GM12878 (cell line): ENCODE results near the gene OSBPL10. TPM values are rescaled to one million over a fixed set of nuclear protein-coding genes. Genes with fewer than 3 reads are reported as not detected.

Experiments used
- ATAC-seq: fragments of 200-7000 bp; cut with Tn5 transposase; 3 replicates; pipeline ENCODE4 v1.9.1; 2020; ENCODE audit warnings: mild to moderate bottlenecking, moderate library complexity
- BruUV-seq: library from RNA; stranded (reverse); fragments of 400-500 nt; replicated peaks from 2 replicates; lab custom pipeline; 2021; lab: Mats Ljungman, UMichigan
- CTCF ChIA-PET: fragments of 300-600 bp; sonication (Branson Sonifier 250); formaldehyde crosslinking; extraction: SDS; loops from one replicate; lab custom pipeline; 2021; ENCODE audit warnings: inconsistent platforms; lab: Yijun Ruan, JAX
- POLR2A ChIA-PET: fragments of 350-600 bp; formaldehyde crosslinking; extraction: SDS; loops from one replicate; lab custom pipeline; 2021; ENCODE audit warnings: inconsistent platforms; lab: Charles Lee
- RAD21 ChIA-PET: fragments of 300-600 bp; sonication (Branson Sonifier 250); formaldehyde crosslinking; loops from one replicate; lab custom pipeline; 2023; ENCODE audit warnings: antibody characterized with exemption; ENCODE audit not compliant: unreplicated experiment; lab: Charles Lee
- SMC1A ChIA-PET: fragments of 300-600 bp; sonication (Branson Sonifier 250); formaldehyde crosslinking; loops from one replicate; lab custom pipeline; 2023; ENCODE audit not compliant: unreplicated experiment, uncharacterized antibody; lab: Charles Lee
- DNase-seq: peaks from one replicate; pipeline ENCODE4 v3.0.0-alpha.2; 2011; ENCODE audit warnings: low read depth, low spot score
- FAIRE-seq: peaks from 3 replicates; lab custom pipeline; 2011; peaks lifted over from hg19 to GRCh38; lab: Jason Lieb, UNC
- H2AFZ ChIP-seq: 2 replicates; pipeline ENCODE4 v1.6.0; 2011; ENCODE audit warnings: low read depth, low read length, control low read depth; ENCODE audit not compliant: control insufficient read depth
- H3K27ac ChIP-seq: 2 replicates; pipeline ENCODE4 v1.5.1; 2011; ENCODE audit warnings: control low read depth; ENCODE audit not compliant: control insufficient read depth, insufficient read depth
- H3K27me3 ChIP-seq, 2 experiments: replicated peaks in 1 of 2; 2 replicates each; pipeline versions ENCODE4 v1.6.0 to v1.6.1; 2011; ENCODE audit warnings: low read length in 1 of 2; ENCODE audit not compliant: control insufficient read depth in 2 of 2, insufficient read depth in 2 of 2
- H3K36me3 ChIP-seq, 2 experiments: 2 replicates each; pipeline ENCODE4 v1.5.1; 2011; ENCODE audit warnings: low read length in 1 of 2; ENCODE audit not compliant: control insufficient read depth in 2 of 2, insufficient read depth in 2 of 2
- H3K4me1 ChIP-seq: 2 replicates; pipeline ENCODE4 v1.6.1; 2011; ENCODE audit warnings: mild to moderate bottlenecking, low read length, moderate library complexity, mixed read lengths; ENCODE audit not compliant: control insufficient read depth, insufficient read depth
- H3K4me2 ChIP-seq: 2 replicates; pipeline ENCODE4 v1.6.0; 2011; ENCODE audit warnings: control low read depth; ENCODE audit not compliant: control insufficient read depth, insufficient read depth
- H3K4me3 ChIP-seq: fragments of 200-600 bp; sonication (generic); 2 replicates; pipeline ENCODE4 v1.5.1; 2016
- H3K79me2 ChIP-seq: 2 replicates; pipeline ENCODE4 v1.6.0; 2011; ENCODE audit warnings: low read length; ENCODE audit not compliant: control insufficient read depth, insufficient read depth
- H3K9ac ChIP-seq: 2 replicates; pipeline ENCODE4 v1.8.0; 2011; ENCODE audit warnings: low read length, control low read depth, mixed read lengths; ENCODE audit not compliant: control insufficient read depth, insufficient read depth
- H3K9me3 ChIP-seq: replicated peaks from 3 replicates; pipeline ENCODE4 v1.5.1; 2011; ENCODE audit warnings: mild to moderate bottlenecking, low read length; ENCODE audit not compliant: control insufficient read depth, insufficient read depth
- H4K20me1 ChIP-seq: 2 replicates; pipeline ENCODE4 v1.6.0; 2011; ENCODE audit not compliant: control insufficient read depth, insufficient read depth
- DPF2 ChIP-seq: fragments of 450-650 bp; IDR thresholded peaks from 2 replicates; pipeline ENCODE4 v1.6.1; 2017; ENCODE audit warnings: mild to moderate bottlenecking
- EP300 ChIP-seq, 2 experiments: fragments of 150-350 bp in 1 of 2; IDR thresholded peaks; 2 replicates each; pipeline ENCODE4 v1.6.1; 2011 to 2012; ENCODE audit warnings: low read depth in 2 of 2, low read length in 2 of 2, borderline replicate concordance in 1 of 2, improper control_type of control experiment in 1 of 2, inconsistent platforms in 1 of 2; ENCODE audit not compliant: control insufficient read depth in 1 of 2
- HDAC2 ChIP-seq: fragments of 200-600 bp; sonication (generic); IDR thresholded peaks from 2 replicates; pipeline ENCODE4 v1.6.1; 2017
- KAT2A ChIP-seq: conservative IDR thresholded peaks from 2 replicates; pipeline ENCODE4 v1.6.1; 2011; ENCODE audit warnings: low read depth, low read length; ENCODE audit not compliant: control insufficient read depth
- NFXL1 ChIP-seq: fragments of 450-650 bp; IDR thresholded peaks from 2 replicates; pipeline ENCODE4 v1.6.1; 2017; ENCODE audit warnings: antibody characterized with exemption, mild to moderate bottlenecking, borderline replicate concordance
- NR2C1 ChIP-seq: fragments of 450-650 bp; IDR thresholded peaks from 2 replicates; pipeline ENCODE4 v1.6.1; 2017; ENCODE audit warnings: antibody characterized with exemption, mild to moderate bottlenecking, moderate library complexity
- PAX8 ChIP-seq: fragments of 450-650 bp; IDR thresholded peaks from 2 replicates; pipeline ENCODE4 v1.6.1; 2017; ENCODE audit warnings: mild to moderate bottlenecking, moderate library complexity
- SIN3A ChIP-seq: IDR thresholded peaks from 2 replicates; pipeline ENCODE4 v1.6.1; 2012; ENCODE audit warnings: low read depth, low read length, improper control_type of control experiment
- STAT1 ChIP-seq: fragments of 450-650 bp; conservative IDR thresholded peaks from 2 replicates; pipeline ENCODE4 v1.6.1; 2014; ENCODE audit warnings: antibody characterized with exemption, mild to moderate bottlenecking
- STAT3 ChIP-seq: IDR thresholded peaks from 2 replicates; pipeline ENCODE4 v1.6.1; 2011; ENCODE audit warnings: low read depth, low read length, improper control_type of control experiment
- TBL1XR1 ChIP-seq: IDR thresholded peaks from 2 replicates; pipeline ENCODE4 v1.6.1; 2012; ENCODE audit warnings: low read depth, low read length, improper control_type of control experiment
- TCF12 ChIP-seq: IDR thresholded peaks from 2 replicates; pipeline ENCODE4 v1.6.1; 2011; ENCODE audit warnings: low read depth, mild to moderate bottlenecking, low read length
- USF1 ChIP-seq: IDR thresholded peaks from 2 replicates; pipeline ENCODE4 v1.6.1; 2011; ENCODE audit warnings: borderline replicate concordance, low read depth, mild to moderate bottlenecking, moderate library complexity, mixed read lengths, low read length; ENCODE audit not compliant: insufficient read depth; ENCODE audit errors: extremely low read length
- WRNIP1 ChIP-seq: IDR thresholded peaks from 2 replicates; pipeline ENCODE4 v1.6.1; 2011; ENCODE audit warnings: low read depth, low read length, improper control_type of control experiment, borderline replicate concordance
- ZBED1 ChIP-seq: IDR thresholded peaks from 2 replicates; pipeline ENCODE4 v1.6.1; 2016; ENCODE audit warnings: borderline replicate concordance
- ZNF384 ChIP-seq: IDR thresholded peaks from 2 replicates; pipeline ENCODE4 v1.6.1; 2012; ENCODE audit warnings: low read depth, mild to moderate bottlenecking, low read length, improper control_type of control experiment, borderline replicate concordance
- ZNF622 ChIP-seq: fragments of 450-650 bp; IDR thresholded peaks from 2 replicates; pipeline ENCODE4 v1.6.1; 2017; ENCODE audit warnings: mild to moderate bottlenecking, inconsistent platforms
- ZSCAN29 ChIP-seq: fragments of 450-650 bp; IDR thresholded peaks from 2 replicates; pipeline ENCODE4 v1.6.1; 2017; ENCODE audit warnings: mild to moderate bottlenecking, moderate library complexity
- WGBS: methylation state at CpG from one replicate; pipeline ENCODE4 v1.1.6; 2016; ENCODE audit warnings: low lambda C conversion rate; ENCODE audit not compliant: insufficient replicate concordance, insufficient coverage; ENCODE audit errors: missing lambda C conversion rate; 5-methylcytosine and 5-hydroxymethylcytosine counted together
- in situ Hi-C: fragments of 300-500 bp; cut with MboI; formaldehyde crosslinking; loops from 9 replicates; pipeline ENCODE4 v1.14.3; 2018; ENCODE audit warnings: mixed read lengths
- intact Hi-C: fragments of 100-400 bp; cut with micrococcal nuclease; formaldehyde crosslinking; loops from one replicate; pipeline ENCODE4 v1.14.2; 2022; ENCODE audit not compliant: unreplicated experiment
- polyA plus RNA-seq, 11 experiments: library from polyadenylated mRNA; depleted of rRNA in 4 of 11; unstranded in 6 of 11; stranded (reverse) in 5 of 11; fragments of >200 nt; fragmentation: Nextera tagmentation in 4 of 11; fragmentation: Illumina TruSeq in 1 of 11; extraction: Ambion mirVana in 4 of 11; extraction: Trizol in 1 of 11; gene quantifications; 1 replicate in 1 of 11; 2 replicates in 10 of 11; pipeline versions ENCODE4 v1.2.1 to v1.2.3, GENCODE V29; 2011 to 2016; ENCODE audit warnings: inconsistent platforms in 2 of 11, missing spikeins in 2 of 11, low read depth in 1 of 11
- total RNA-seq, 4 experiments: library from RNA; depleted of rRNA in 3 of 4; stranded (reverse); fragments of >200 nt in 3 of 4; fragmentation: Illumina TruSeq in 1 of 4; extraction: Trizol in 1 of 4; gene quantifications; 2 replicates each; pipeline versions ENCODE4 v1.2.1 to v1.2.3, GENCODE V29; 2013 to 2021
- TF ChIP-seq, protein P1 (sequence below): IDR thresholded peaks from 2 replicates; pipeline ENCODE4 v1.6.1; 2012; ENCODE audit warnings: low read length, inconsistent platforms

Gene OSBPL10
- total and polyA plus RNA-seq, 10 of the 15 experiments (the other 5 are each of a cell fraction or from before 2014, with no cell fraction given) = 0.03 to 0.25 (median 0.09) TPM; not detected in 5

DNA sequence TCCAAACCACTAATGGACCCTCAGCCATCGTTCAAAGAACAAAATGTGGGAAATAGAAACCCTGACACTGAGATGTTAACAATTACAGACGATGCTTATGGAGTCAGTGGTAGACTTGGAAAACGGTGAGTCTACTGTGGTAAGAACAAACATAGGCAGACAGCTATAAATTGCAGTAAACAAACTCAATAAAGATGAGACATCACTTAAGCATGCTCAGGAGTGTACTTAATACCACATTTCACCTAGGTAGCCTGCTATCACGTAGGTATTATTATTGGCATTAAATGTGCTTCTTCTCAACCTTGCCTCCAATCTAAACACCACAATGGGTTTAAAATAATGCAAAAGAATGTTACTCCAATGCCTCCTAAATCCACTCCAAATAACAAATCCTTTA is 2.5 kb downstream of the OSBPL10 start:
- peaks cover 10 to 22% of the 10 kb centered on the region in 2 experiments for H3K27me3 ChIP-seq
- no peak overlapping the region; the same call in 1 of the 2 replicates for H3K4me2 ChIP-seq
- no peaks in the 10 kb centered on the region for H3K79me2 ChIP-seq

More for the DNA sequence above, 2.5 kb downstream of the OSBPL10 start:
- TF ChIP-seq HDAC2 (no peak), STAT1 (no peak), ZNF622 (no peak), ZNF384 (no peak), KAT2A (no peak), PAX8 (no peak), STAT3 (no peak), WRNIP1 (no peak), TCF12 (no peak), NR2C1 (no peak), TBL1XR1 (no peak), ZBED1 (no peak), ZSCAN29 (no peak), EP300 (IDR thresholded peaks at IDR 0.05; ENCODE audit: borderline replicate concordance in 1 of 2, control insufficient read depth in 1 of 2, low read depth in 2 of 2, low read length in 2 of 2) (no peak), USF1 (no peak), DPF2 (no peak), SIN3A (no peak), NFXL1 (no peak)
- TF ChIP-seq, protein P1, sequence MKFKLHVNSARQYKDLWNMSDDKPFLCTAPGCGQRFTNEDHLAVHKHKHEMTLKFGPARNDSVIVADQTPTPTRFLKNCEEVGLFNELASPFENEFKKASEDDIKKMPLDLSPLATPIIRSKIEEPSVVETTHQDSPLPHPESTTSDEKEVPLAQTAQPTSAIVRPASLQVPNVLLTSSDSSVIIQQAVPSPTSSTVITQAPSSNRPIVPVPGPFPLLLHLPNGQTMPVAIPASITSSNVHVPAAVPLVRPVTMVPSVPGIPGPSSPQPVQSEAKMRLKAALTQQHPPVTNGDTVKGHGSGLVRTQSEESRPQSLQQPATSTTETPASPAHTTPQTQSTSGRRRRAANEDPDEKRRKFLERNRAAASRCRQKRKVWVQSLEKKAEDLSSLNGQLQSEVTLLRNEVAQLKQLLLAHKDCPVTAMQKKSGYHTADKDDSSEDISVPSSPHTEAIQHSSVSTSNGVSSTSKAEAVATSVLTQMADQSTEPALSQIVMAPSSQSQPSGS = no peak
- TF ChIP-seq, all 136 proteins: peak for 0
- ChIA-PET CTCF (interaction anchor here (1.3 kb wide), 1 partner anchor 12 kb away, joined by 3 read pairs; no protein-coding TSS in a partner anchor), SMC1A (no interaction called here), POLR2A (no interaction called here), RAD21 (no interaction called here)
- no peak overlapping the region for H3K27ac ChIP-seq
- intact Hi-C loops (no loop called here), in situ Hi-C loops (no loop called here)
- DNase-seq = no peak
- no peak overlapping the region for H2AFZ ChIP-seq
- peaks cover 20% of the 10 kb centered on the region for H3K4me1 ChIP-seq
- H4K20me1 ChIP-seq = no peaks in the 10 kb centered on the region
- H3K36me3 ChIP-seq = no peaks in the 10 kb centered on the region
- no peak overlapping the region for H3K9ac ChIP-seq
- no TSS peak for BruUV-seq
- H3K4me3 ChIP-seq = no peak overlapping the region
- no peaks in the 10 kb centered on the region for H3K9me3 ChIP-seq
- no peak for ATAC-seq
- no peak for FAIRE-seq
- WGBS = 40% methylated on average over 4 of the region's 4 CpGs
